H1 (cell line): ENCODE measurements around the gene MRE11. TPM values are rescaled to one million over a fixed set of nuclear protein-coding genes. Genes with fewer than 3 reads are reported as not detected.
"Not testable (repeated sequence)": the region's sequence is repeated elsewhere in the genome, so short reads cannot be mapped to it uniquely, and the experiment has no call there.

Experiments used
- CTCF ChIA-PET: fragments of 300-600 bp; sonication (Branson Sonifier 250); formaldehyde crosslinking; loops from one replicate; lab custom pipeline; 2021; ENCODE audit not compliant: partially characterized antibody; lab: Charles Lee
- POLR2A ChIA-PET: fragments of 300-600 bp; sonication (Branson Sonifier 250); formaldehyde crosslinking; loops from one replicate; lab custom pipeline; 2021; ENCODE audit warnings: inconsistent platforms; ENCODE audit not compliant: partially characterized antibody; lab: Charles Lee
- DNase-seq, 2 experiments: peaks; one replicate each; pipeline versions ENCODE4 v3.0.0 to v3.0.0-alpha.2; 2010 to 2022; ENCODE audit warnings: low spot score in 2 of 2, low read depth in 1 of 2, mixed read lengths in 1 of 2
- FAIRE-seq: peaks from 2 replicates; lab custom pipeline; 2011; peaks lifted over from hg19 to GRCh38; lab: Jason Lieb, UNC
- H2AFZ ChIP-seq: 2 replicates; pipeline ENCODE4 v1.8.1; 2012; ENCODE audit warnings: low read length, inconsistent platforms
- H2AK5ac ChIP-seq: 2 replicates; pipeline ENCODE4 v1.6.1; 2013; ENCODE audit warnings: low read depth, low read length
- H2BK120ac ChIP-seq: replicated peaks from 2 replicates; pipeline ENCODE3; 2013; ENCODE audit warnings: low read depth, low read length, inconsistent platforms
- H2BK12ac ChIP-seq: 2 replicates; pipeline ENCODE4 v1.6.1; 2013; ENCODE audit warnings: low read depth, low read length
- H2BK15ac ChIP-seq: 2 replicates; pipeline ENCODE4 v1.6.1; 2013; ENCODE audit warnings: low read length
- H2BK20ac ChIP-seq: 2 replicates; pipeline ENCODE4 v1.6.1; 2013; ENCODE audit warnings: low read length
- H2BK5ac ChIP-seq: 2 replicates; pipeline ENCODE4 v1.6.1; 2013; ENCODE audit warnings: low read depth, low read length
- H3K14ac ChIP-seq: 2 replicates; pipeline ENCODE4 v1.6.1; 2013; ENCODE audit warnings: inconsistent platforms; ENCODE audit not compliant: insufficient read length
- H3K18ac ChIP-seq: 2 replicates; pipeline ENCODE4 v1.6.1; 2013; ENCODE audit warnings: low read length; ENCODE audit errors: extremely low read depth
- H3K23ac ChIP-seq: 2 replicates; pipeline ENCODE4 v1.6.1; 2013; ENCODE audit warnings: inconsistent platforms; ENCODE audit not compliant: insufficient read length
- H3K23me2 ChIP-seq: 2 replicates; pipeline ENCODE4 v1.6.1; 2013; ENCODE audit warnings: low read depth, low read length
- H3K27ac ChIP-seq: 2 replicates; pipeline ENCODE4 v1.6.1; 2011; ENCODE audit warnings: low read depth, low read length, inconsistent platforms
- H3K27me3 ChIP-seq, 4 experiments: replicated peaks in 1 of 4; 1 replicate in 1 of 4; 2 replicates in 3 of 4; pipeline versions ENCODE4 v1.6.1 to v1.8.1; 2011 to 2013; ENCODE audit warnings: low read length in 3 of 4, mild to moderate bottlenecking in 3 of 4, inconsistent platforms in 2 of 4, mixed read lengths in 2 of 4, moderate library complexity in 1 of 4; ENCODE audit not compliant: control insufficient read depth in 3 of 4, insufficient read depth in 3 of 4; ENCODE audit errors: extremely low read depth in 1 of 4
- H3K36me3 ChIP-seq, 4 experiments: 2 replicates each; pipeline versions ENCODE4 v1.6.1 to v1.8.1; 2011 to 2013; ENCODE audit warnings: mild to moderate bottlenecking in 4 of 4, low read length in 3 of 4, moderate library complexity in 2 of 4, control low read depth in 1 of 4, inconsistent platforms in 1 of 4; ENCODE audit not compliant: insufficient read depth in 4 of 4, control insufficient read depth in 2 of 4
- H3K4ac ChIP-seq: replicated peaks from 2 replicates; pipeline ENCODE3; 2013; ENCODE audit warnings: low read length, low read depth, mixed read lengths, inconsistent platforms; ENCODE audit not compliant: insufficient read length
- H3K4me1 ChIP-seq, 4 experiments: replicated peaks in 1 of 4; 1 replicate in 1 of 4; 2 replicates in 3 of 4; pipeline versions ENCODE4 v1.6.1 to v1.8.1; 2011 to 2013; ENCODE audit warnings: low read length in 3 of 4, inconsistent platforms in 2 of 4, mixed read lengths in 1 of 4; ENCODE audit not compliant: insufficient read depth in 4 of 4, control insufficient read depth in 3 of 4
- H3K4me2 ChIP-seq, 2 experiments: 2 replicates each; pipeline versions ENCODE4 v1.6.1 to v1.8.1; 2011 to 2013; ENCODE audit warnings: low read depth in 2 of 2, low read length in 2 of 2, control low read depth in 1 of 2, inconsistent platforms in 1 of 2, mild to moderate bottlenecking in 1 of 2; ENCODE audit not compliant: insufficient read depth in 1 of 2
- H3K4me3 ChIP-seq, 4 experiments: fragments of 200-600, 300-600 bp in 1 of 4; sonication (generic), shearing (Covaris generic), sonication (Bioruptor Twin) in 1 of 4; 2 replicates each; pipeline versions ENCODE4 v1.5.1 to v1.8.1; 2011 to 2016; ENCODE audit warnings: low read length in 4 of 4, low read depth in 3 of 4, control low read depth in 2 of 4, inconsistent platforms in 2 of 4, mild to moderate bottlenecking in 2 of 4, mixed read lengths in 1 of 4, moderate library complexity in 1 of 4; ENCODE audit not compliant: insufficient read depth in 2 of 4; ENCODE audit errors: extremely low read depth in 1 of 4
- H3K56ac ChIP-seq: replicated peaks from 2 replicates; pipeline ENCODE3; 2013; ENCODE audit warnings: low read depth, mild to moderate bottlenecking, mixed read lengths, low read length, inconsistent platforms; ENCODE audit not compliant: insufficient read length
- H3K79me1 ChIP-seq: 2 replicates; pipeline ENCODE4 v1.6.1; 2013; ENCODE audit warnings: low read depth, low read length, control low read depth
- H3K79me2 ChIP-seq, 2 experiments: 2 replicates each; pipeline versions ENCODE4 v1.6.1 to v1.8.1; 2012 to 2013; ENCODE audit warnings: low read length in 2 of 2, mild to moderate bottlenecking in 2 of 2, inconsistent platforms in 1 of 2; ENCODE audit not compliant: insufficient read depth in 2 of 2, control insufficient read depth in 1 of 2
- H3K9ac ChIP-seq, 4 experiments: replicated peaks in 1 of 4; 1 replicate in 1 of 4; 2 replicates in 3 of 4; pipeline versions ENCODE4 v1.6.1 to v1.8.1; 2011 to 2013; ENCODE audit warnings: low read depth in 3 of 4, low read length in 3 of 4, control low read depth in 2 of 4, mild to moderate bottlenecking in 2 of 4, moderate library complexity in 2 of 4, inconsistent platforms in 1 of 4; ENCODE audit errors: extremely low read depth in 1 of 4
- H3K9me3 ChIP-seq, 2 experiments: 2 replicates each; pipeline versions ENCODE4 v1.6.1 to v1.8.1; 2012 to 2013; ENCODE audit warnings: mild to moderate bottlenecking in 2 of 2, moderate library complexity in 2 of 2, control low read depth in 1 of 2, inconsistent platforms in 1 of 2, low read depth in 1 of 2, low read length in 1 of 2, mixed read lengths in 1 of 2; ENCODE audit not compliant: insufficient read depth in 2 of 2
- H4K20me1 ChIP-seq, 2 experiments: replicated peaks in 1 of 2; 2 replicates each; pipeline versions ENCODE3 to v1.8.1; 2011 to 2013; ENCODE audit warnings: inconsistent platforms in 2 of 2, low read length in 2 of 2, mild to moderate bottlenecking in 1 of 2; ENCODE audit not compliant: insufficient read depth in 2 of 2, control insufficient read depth in 1 of 2
- H4K5ac ChIP-seq: 2 replicates; pipeline ENCODE4 v1.6.1; 2013; ENCODE audit warnings: low read length, low read depth, mixed read lengths, inconsistent platforms; ENCODE audit not compliant: insufficient read length
- H4K8ac ChIP-seq: 2 replicates; pipeline ENCODE4 v1.8.0; 2013; ENCODE audit warnings: mild to moderate bottlenecking, moderate library complexity, low read length, inconsistent platforms; ENCODE audit not compliant: insufficient read depth; ENCODE audit errors: extremely low read depth
- H4K91ac ChIP-seq: replicated peaks from 2 replicates; pipeline ENCODE3; 2013; ENCODE audit warnings: low read length, mixed read lengths, inconsistent platforms; ENCODE audit not compliant: insufficient read length
- WGBS, 2 experiments: shearing (Covaris generic) in 1 of 2; methylation state at CpG; one replicate each; pipeline versions ENCODE4 v1.1.6 to v1.1.7; 2013 to 2015; ENCODE audit warnings: low lambda C conversion rate in 2 of 2, mixed read lengths in 2 of 2, inconsistent platforms in 1 of 2, low coverage in 1 of 2, missing lambda C conversion rate in 1 of 2; ENCODE audit not compliant: insufficient replicate concordance in 2 of 2, insufficient coverage in 1 of 2, insufficient read length in 1 of 2; ENCODE audit errors: extremely low coverage in 1 of 2, missing lambda C conversion rate in 1 of 2; 5-methylcytosine and 5-hydroxymethylcytosine counted together
- polyA plus RNA-seq, 7 experiments: library from polyadenylated mRNA; depleted of rRNA in 3 of 7; stranded (reverse) in 5 of 7; unstranded in 2 of 7; fragments of >200 nt in 5 of 7; fragments of 200-250 nt in 2 of 7; gene quantifications; 1 replicate in 5 of 7; 2 replicates in 1 of 7; 4 replicates in 1 of 7; pipeline versions ENCODE4 v1.2.1 to v1.2.3, GENCODE V29; 2011 to 2013; ENCODE audit warnings: missing spikeins in 2 of 7, mixed read lengths in 2 of 7
- total RNA-seq: library from RNA; stranded (reverse); fragmentation: NEBNext Ultra II Directional; extraction: Animal tissue kit (Norgen Biotek cat#: 25700); gene quantifications from 2 replicates; pipeline ENCODE4 v1.2.1, GENCODE V29; 2021

MRE11 gene
- total and polyA plus RNA-seq, 2 of the 8 experiments (the other 6 are each of a cell fraction or from before 2014, with no cell fraction given) = 7.2 to 43.4 TPM

- H2AK5ac ChIP-seq, H3K27ac ChIP-seq, H2BK120ac ChIP-seq, H3K79me2 ChIP-seq, H4K91ac ChIP-seq, H3K23me2 ChIP-seq, H3K14ac ChIP-seq, H3K27me3 ChIP-seq, H4K20me1 ChIP-seq, H3K56ac ChIP-seq, H3K79me1 ChIP-seq, H3K4me3 ChIP-seq, H2BK5ac ChIP-seq, H3K18ac ChIP-seq, H3K4ac ChIP-seq, DNase-seq, H4K8ac ChIP-seq, H3K9me3 ChIP-seq, H3K9ac ChIP-seq, H2AFZ ChIP-seq, H3K23ac ChIP-seq, H3K4me2 ChIP-seq, H2BK15ac ChIP-seq, H3K36me3 ChIP-seq, H2BK12ac ChIP-seq, H4K5ac ChIP-seq, H3K4me1 ChIP-seq, H2BK20ac ChIP-seq, FAIRE-seq, POLR2A ChIA-PET: not testable (repeated sequence)
- 95% methylated on average over 4 of the region's 4 CpGs; no CpG with 5 or more reads in 1 of the 2 experiments for WGBS, 2 experiments
- CTCF ChIA-PET = interaction anchor here (1.1 kb wide), 1 partner anchor 108 kb away, joined by 4 read pairs; no protein-coding TSS in a partner anchor
Observed at GRCh38 chr11:94391937-94392336, 101.7 kb downstream of the MRE11 start.
